ENCODE results near the gene ARHGAP22. TPM values are rescaled to one million over a fixed set of nuclear protein-coding genes. Genes with fewer than 3 reads are reported as not detected.

ARHGAP22 gene
- total and polyA plus RNA-seq, 8 donors, result 2.2 to 10.4 (median 2.8) TPM

DNA sequence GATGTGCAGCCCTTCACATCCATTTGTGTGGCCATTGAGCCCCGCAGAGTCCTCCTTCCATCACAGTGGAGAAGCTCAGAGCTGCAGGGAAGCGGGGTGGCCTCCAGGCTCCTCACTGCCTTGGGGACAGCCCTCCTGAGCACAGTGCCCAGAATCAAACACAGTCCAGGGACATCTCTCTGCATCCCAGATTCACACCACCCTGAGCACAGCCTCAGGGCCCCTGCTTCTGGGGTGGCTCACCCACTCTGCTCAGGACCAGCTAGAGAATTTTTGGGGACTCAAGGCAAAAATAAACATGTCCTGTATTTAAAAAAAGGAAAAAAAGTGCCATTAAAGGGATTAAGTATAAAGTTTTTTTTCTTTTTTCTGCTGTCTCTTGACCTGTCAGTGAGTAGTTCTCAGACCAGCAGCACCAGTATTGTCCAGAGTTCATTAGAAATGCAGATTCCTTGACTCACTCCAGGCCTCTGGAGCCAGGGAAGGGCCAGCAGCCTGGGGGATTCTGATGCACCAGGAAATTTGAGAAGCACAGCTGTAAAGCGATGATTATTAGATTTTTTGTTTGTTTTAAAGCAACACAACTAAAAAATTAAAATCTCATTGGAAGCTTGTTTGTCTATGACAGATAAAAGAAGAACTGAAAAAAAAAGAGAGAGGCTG is 61.6 kb downstream of the ARHGAP22 start:
- Histone ChIP-seq H3K4me3 (no peak overlapping the region), H3K9me3 (no peaks in the 10 kb centered on the region), H3K36me3 (no peaks in the 10 kb centered on the region), H3K27me3 (no peaks in the 10 kb centered on the region), H3K27ac (no peak overlapping the region), H3K4me1 (no peaks in the 10 kb centered on the region)
- TF ChIP-seq, protein P1, sequence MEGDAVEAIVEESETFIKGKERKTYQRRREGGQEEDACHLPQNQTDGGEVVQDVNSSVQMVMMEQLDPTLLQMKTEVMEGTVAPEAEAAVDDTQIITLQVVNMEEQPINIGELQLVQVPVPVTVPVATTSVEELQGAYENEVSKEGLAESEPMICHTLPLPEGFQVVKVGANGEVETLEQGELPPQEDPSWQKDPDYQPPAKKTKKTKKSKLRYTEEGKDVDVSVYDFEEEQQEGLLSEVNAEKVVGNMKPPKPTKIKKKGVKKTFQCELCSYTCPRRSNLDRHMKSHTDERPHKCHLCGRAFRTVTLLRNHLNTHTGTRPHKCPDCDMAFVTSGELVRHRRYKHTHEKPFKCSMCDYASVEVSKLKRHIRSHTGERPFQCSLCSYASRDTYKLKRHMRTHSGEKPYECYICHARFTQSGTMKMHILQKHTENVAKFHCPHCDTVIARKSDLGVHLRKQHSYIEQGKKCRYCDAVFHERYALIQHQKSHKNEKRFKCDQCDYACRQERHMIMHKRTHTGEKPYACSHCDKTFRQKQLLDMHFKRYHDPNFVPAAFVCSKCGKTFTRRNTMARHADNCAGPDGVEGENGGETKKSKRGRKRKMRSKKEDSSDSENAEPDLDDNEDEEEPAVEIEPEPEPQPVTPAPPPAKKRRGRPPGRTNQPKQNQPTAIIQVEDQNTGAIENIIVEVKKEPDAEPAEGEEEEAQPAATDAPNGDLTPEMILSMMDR (IDR thresholded peaks at IDR 0.05), result no peak
- intact Hi-C loops (cut with DNase I), result no loop called here
- ATAC-seq (no peak), DNase-seq (no peak)

DNA sequence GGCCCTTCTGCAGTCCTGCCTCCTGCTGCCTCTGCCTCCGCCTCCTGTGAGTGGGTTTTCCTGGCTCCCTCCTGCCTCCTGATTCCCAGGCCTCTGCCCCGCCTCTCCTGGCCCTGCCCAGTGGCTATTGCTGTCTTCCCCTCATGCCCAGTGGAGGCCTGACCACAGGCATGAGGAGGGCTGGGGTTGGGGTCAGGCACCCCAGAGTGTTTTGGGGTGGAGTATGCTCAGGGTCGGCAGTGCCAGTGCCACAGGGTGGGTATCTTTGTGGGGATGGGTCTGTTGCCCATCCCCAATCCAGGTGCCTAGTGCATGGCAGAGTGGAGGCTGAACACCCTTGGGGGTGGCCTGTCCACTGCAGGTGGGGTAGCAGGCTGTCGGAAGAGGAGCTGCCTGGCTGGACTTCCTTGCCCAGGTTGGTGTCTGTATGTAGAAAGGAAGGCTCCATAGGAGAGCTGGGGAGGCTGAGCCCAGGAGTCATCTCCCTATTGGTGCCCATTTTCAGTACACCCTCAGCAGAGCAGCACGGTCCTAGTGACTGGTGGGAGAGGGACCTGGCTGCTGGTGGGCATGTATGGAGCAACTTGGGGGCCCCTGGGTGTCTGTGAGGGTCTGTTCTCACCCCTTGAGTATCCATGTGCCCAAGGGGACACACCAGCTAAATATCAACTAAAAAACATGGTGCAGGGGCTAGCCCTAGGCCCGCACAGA is 62.2 kb downstream of the ARHGAP22 start:
- H3K27me3 ChIP-seq, result no peaks in the 10 kb centered on the region
- TF ChIP-seq, protein P1 (IDR thresholded peaks at IDR 0.05), result no peak
- H3K4me1 ChIP-seq, result no peaks in the 10 kb centered on the region
- no peak for DNase-seq
- intact Hi-C loops (cut with DNase I), result no loop called here
- H3K9me3 ChIP-seq, result no peaks in the 10 kb centered on the region
- ATAC-seq, result no peak
- no peaks in the 10 kb centered on the region for H3K36me3 ChIP-seq
- H3K27ac ChIP-seq, result no peak overlapping the region
- H3K4me3 ChIP-seq, result no peak overlapping the region

DNA sequence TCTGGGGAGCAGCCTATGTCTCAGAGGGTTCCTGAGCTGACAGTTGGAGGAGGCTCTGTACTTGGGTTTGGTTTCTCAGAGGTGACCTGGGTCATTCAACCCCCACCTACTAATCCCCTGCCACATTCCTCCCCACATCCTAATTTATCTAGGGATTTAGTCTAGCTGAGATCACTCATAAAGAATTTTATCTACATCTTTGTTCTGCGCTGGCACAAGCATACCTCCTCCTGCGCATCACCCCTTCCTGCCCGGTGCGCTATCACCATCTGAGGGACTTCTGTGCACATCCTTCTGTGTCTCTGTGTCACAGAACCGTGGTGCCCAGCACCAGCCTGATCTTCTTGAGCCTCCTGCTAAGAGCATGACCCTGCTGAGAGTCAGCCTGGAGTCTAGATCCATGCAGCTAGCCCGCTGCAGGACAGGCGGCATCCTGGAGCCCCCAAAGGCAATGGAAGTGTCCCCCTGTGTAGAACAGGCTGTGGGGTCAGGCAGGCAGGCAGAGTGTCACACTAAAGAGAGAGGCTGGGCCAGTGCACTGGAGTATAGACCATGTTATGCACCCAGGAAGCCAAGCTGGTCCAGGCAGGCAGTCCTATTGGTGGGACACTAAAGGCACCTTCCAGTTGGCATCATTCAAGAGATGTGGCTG is 63.6 kb downstream of the ARHGAP22 start:
- TF ChIP-seq, protein P1 (IDR thresholded peaks at IDR 0.05), result no peak
- no peaks in the 10 kb centered on the region for H3K9me3 ChIP-seq
- no peak overlapping the region for H3K27ac ChIP-seq
- no peaks in the 10 kb centered on the region for H3K4me1 ChIP-seq
- no peak overlapping the region for H3K4me3 ChIP-seq
- no peak for ATAC-seq
- intact Hi-C loops (cut with DNase I), result no loop called here
- no peaks in the 10 kb centered on the region for H3K27me3 ChIP-seq
- no peaks in the 10 kb centered on the region for H3K36me3 ChIP-seq
- no peak for DNase-seq

DNA sequence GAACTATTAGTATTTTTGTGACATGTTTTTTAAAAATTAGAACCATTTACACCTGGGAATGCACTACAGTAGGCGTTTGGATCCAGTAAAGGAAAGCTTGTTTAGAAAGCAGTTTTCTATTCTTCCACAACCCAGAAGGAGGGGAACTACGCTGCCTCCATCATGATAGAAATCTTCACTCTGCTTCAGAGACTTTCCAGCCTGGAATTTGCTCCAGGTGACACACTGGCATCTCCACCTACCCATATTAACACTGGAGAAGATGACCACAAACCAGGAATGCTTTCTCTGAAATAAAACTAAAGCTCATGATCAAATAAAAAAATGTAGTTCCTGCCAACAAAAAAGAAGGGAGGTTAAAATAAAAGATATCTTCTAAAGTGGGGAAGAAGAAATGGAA is 66.3 kb downstream of the ARHGAP22 start:
- intact Hi-C loops (cut with DNase I), result no loop called here
- DNase-seq, result no peak
- no peak overlapping the region for H3K4me3 ChIP-seq
- H3K9me3 ChIP-seq, result no peaks in the 10 kb centered on the region
- TF ChIP-seq, protein P1 (IDR thresholded peaks at IDR 0.05), result no peak
- H3K27me3 ChIP-seq, result no peaks in the 10 kb centered on the region
- H3K27ac ChIP-seq, result no peak overlapping the region
- no peak for ATAC-seq
- H3K4me1 ChIP-seq, result no peaks in the 10 kb centered on the region
- no peaks in the 10 kb centered on the region for H3K36me3 ChIP-seq
